Endothelial cell of hepatic sinusoid (primary cell): Measurements from ENCODE around the gene TPO.
"Not testable (repeated sequence)": the region's sequence is repeated elsewhere in the genome, so short reads cannot be mapped to it uniquely, and the experiment has no call there.

Source experiments
- in situ Hi-C: cut with HindIII; loops from 2 replicates; pipeline ENCODE4 v1.10.0; 2017; ENCODE audit warnings: low sequenced_read_pairs

TPO gene

DNA sequence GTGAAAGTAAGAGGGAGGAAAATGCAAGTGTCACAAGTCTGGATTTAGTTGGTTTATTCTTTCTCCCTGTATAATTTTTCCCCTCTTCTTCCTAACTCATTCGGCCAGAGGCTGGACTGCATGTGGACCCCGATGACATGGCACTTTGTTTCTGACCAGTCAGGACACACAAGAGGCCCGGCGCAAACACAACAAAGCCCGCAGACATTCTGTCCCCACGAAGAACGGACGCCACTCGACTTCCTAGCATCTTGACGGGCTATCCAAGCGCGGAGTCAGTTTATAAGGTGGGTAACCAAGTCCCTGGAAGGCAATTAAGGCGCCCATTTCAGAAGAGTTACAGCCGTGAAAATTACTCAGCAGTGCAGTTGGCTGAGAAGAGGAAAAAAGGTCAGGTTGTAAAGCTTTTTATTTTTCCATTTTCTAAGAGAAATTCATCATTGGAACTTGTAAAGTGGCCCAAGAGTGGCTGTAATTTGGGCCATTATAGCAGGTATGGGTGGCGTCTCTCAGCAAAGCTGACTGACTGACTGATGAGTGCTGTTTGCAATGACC lies at the start of gene TPO:
TPO (plus strand) TSS at position 308 of the 555 bp plus-strand sequence. CDS start 946 bp downstream, outside the sequence.
- in situ Hi-C loops: no loop called here

GRCh38 chr2:1366546-1367134 lies 46.6 kb upstream of the TPO start:
- in situ Hi-C loops: no loop called here

DNA sequence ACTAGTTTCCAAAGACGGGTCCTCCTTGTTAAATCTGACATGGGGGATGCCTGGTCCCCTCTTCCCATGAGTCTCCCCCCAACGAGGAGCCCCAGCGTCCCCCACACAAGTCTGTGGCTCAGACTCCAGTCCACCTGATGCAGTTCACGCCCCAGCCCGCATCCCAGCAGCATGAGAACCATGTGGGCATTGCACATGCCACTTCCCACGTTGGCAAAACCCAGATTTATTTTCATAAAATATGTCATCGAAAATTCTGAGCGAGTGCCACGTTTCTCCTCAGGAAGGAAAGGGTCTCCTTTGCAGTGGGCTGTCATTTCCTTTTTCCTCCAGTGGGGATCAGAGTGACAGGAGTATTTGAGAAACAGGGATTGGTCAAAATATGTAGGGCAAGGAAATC lies 45.7 kb upstream of the TPO start:
- in situ Hi-C loops: no loop called here

- in situ Hi-C loops: no loop called here
Observed at GRCh38 chr2:1369905-1370304, 43.4 kb upstream of the TPO start.

- in situ Hi-C loops: no loop called here
Observed at GRCh38 chr2:1370461-1370860, 42.8 kb upstream of the TPO start.

DNA sequence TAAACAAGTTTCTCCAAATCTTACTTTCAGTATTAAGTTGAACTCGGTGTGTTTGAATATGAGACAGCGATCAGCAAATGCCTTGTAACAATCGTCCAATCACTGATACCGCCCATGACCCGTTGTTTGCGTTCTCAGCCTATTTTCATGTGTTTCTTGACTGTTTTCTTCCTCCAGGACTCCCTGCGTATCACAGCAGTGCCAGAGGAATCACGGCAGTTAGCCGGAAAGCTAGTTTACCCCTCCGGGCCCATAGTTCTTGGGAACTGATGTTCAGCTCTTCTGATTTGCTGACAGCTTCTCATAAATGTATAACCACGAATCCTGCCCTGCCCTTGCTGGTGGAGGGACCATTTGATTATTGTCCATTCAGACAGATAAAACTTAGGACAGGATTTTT lies 42.2 kb upstream of the TPO start:
- in situ Hi-C loops: no loop called here

DNA sequence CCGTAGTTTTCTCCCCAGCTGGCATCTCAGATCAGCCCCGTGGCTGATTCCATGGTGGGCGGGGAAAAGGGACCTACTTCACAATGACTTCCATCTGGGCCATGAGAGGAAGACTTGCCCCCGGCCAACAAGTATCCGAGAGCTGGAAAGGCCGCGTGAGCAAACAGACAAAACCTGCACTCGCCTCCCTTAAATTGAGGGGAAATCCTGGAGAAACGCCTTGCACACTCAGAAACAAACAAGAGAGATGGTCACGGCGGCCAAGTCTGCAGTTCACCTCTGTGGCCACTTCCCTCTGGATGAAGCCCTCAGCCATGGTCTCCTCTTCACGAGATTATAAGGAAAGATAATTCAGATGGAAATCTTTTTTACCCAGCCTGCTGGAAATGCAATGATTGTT lies 39.4 kb upstream of the TPO start:
- in situ Hi-C loops: no loop called here

DNA sequence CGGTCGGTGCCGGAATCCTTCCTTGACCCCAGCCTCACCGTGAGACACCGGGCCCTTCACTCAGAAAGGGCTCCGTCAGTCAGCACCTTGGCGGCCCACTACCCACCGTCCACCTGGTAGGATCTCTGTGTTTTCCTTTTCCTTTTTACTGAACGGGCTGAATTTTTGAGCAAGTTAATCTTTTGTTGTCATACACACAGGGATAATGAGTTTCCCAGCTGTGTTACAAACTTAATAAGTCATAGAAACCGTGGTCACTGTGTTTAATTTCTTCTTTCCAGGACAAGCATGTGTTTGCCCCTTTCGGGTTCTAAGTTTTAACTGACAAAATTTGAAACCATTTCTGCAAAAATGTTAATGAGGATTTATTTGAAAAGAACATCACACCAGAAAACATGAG lies 39.0 kb upstream of the TPO start:
- in situ Hi-C loops: no loop called here

- in situ Hi-C loops: no loop called here
Observed at GRCh38 chr2:1375794-1376193, 37.5 kb upstream of the TPO start.

DNA sequence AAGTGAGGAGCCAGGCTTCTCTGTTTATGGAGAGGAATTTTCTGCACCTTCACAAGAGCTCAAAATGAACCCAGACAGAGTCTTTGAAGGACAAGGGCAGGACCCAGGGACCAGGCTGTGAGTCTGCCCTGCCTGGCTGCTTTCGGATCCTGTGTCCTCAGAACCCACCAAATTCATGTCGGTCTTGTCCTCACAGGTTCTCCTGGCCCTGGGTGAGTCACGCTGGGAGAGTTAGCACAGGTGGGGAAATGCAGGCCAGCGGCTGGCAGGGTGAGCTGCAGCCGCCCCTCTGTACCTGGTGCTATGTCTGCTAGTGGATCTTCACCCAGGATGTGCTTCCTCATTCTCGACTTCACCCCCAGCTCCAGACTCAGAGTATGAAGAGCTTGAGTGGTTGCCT lies 35.8 kb upstream of the TPO start:
- in situ Hi-C loops: no loop called here

- in situ Hi-C loops: no loop called here
Observed at GRCh38 chr2:1378456-1379150, 34.7 kb upstream of the TPO start.

DNA sequence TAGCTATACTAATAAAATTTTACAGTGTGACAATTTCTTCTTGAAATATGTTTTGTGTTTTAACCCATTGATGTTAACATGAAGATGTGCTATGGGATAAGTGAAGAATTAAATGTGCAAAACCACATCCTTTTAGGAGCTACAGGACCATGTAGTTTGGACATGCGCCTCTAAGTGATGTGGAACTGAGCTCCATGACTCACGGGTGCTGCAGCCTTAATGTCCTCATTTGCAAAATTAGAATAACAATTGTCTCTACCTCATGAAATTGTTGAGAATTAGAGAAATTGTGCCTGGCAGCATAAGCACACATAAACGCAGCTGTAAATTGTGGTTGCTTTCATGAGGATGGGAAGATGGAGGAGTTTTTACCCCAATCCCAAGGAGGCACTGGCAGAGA lies 31.6 kb upstream of the TPO start:
- in situ Hi-C loops: loop anchor here (5.0 kb wide), 1 partner anchor 34 kb away; no protein-coding TSS in a partner anchor

GRCh38 chr2:1387954-1388725 lies 25.1 kb upstream of the TPO start:
- in situ Hi-C loops: not testable (repeated sequence)

DNA sequence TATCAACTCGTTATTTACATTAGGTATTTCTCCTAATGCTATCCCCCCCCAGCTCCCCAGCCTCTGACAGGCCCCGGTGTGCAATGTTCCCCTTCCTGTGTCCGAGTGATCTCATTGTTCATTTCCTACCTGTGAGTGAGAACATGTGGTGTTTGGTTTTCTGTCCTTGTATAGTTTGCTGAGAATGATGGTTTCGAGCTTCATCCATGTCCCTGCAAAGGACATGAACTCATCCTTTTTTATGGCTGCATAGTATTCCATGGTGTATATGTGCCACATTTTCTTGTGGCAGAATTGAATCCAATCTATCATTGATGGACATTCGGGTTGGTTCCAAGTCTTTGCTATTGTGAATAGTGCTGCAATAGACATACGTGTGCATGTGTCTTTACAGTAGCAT lies 23.1 kb upstream of the TPO start:
- in situ Hi-C loops: not testable (repeated sequence)

DNA sequence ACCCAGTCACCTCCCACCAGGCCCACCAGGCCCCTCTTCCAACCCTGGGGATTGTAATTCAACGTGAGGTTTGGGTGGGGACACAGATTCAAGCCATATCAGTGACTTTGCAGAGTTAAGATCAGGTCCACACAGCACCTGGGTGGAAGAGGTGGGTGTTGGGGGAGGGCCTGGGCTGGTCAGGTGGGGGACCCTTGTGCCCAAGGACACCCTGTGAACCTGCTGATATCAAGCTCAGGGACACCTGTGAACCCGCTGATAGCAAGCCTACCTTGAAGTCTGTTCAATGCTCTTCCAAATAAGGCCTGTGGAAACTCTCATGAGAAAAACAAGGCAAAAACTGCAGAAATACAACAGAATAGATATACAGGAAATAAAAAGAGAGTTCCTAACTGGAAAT lies 19.9 kb upstream of the TPO start:
- in situ Hi-C loops: no loop called here

- in situ Hi-C loops: no loop called here
Observed at GRCh38 chr2:1394709-1395408, 18.4 kb upstream of the TPO start.

DNA sequence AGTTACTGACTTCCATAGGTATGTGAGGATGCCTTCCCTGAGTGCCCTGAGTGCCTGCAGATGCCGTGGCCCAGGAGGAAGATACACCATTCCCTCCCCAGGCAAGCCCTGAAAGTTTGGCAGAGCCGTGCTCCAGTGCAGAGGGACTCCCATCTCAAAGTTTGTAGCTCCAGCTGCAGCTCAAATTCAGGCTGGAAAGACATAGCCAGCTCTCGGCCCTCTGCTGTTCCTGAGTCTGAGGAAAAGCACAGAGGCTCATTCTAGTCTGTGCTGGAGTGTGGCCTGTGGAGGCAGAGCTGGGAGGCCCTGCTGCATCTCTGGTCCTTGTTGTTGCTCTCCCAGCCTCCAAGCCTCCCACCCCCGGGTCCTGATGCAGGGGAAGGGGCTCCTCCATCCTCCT lies 15.9 kb upstream of the TPO start:
- in situ Hi-C loops: no loop called here

DNA sequence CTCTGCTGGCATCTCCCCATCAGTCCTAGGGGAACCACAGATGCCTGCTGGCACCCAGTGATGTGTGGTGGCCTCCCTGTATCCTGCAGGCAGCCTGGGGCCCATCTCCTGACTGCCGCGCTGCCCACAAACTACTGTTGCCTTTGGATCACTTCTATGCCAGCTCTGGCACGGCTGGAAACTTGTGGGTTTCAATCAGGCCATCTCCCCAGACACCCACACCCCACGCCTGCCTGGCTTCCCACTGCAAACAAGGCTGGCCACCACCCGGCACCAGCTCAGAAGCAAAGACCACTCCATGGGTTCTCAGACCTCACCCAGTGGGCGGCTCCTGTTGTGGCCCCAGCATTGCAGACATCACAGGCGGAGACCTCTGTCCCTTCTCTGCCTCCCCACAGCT lies 15.1 kb upstream of the TPO start:
- in situ Hi-C loops: no loop called here

DNA sequence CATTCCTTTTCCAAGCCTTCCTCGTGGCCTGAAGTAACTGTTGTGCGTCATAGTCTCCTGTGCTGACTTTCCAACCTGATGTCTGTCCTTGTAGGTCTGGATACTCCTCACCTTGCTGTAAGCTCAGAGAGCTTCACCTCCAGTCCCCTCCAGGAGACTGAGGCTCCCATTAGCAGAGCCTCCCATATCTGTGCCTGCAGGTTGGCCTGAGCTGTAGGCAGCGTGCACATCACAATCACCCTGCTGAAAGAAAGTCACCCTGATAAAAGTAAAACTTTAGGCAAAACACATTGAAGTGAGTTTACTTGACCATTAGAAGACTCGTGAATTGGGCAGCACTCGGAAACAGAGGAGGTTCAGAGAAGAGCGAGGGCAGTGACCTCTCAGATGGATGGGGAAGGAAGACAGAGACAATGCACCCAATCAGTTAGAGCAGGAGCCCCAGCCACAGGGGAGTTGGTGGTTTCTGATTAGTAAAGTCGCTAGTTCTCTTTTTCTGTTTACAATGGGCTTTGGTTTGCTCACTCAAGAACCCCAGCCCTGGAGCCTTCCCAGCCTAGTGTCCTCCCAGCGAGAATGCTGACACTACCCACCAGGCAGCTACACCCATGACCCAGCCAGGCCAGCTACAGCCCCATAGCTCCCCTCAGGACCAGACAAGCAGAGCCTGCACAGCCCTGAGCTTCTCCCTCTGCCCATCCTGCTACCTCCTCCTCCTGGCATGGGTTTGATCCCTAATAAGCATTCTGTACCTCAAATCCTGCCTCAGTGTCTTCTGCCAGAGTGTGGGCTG lies 12.1 kb upstream of the TPO start:
- in situ Hi-C loops: no loop called here

- in situ Hi-C loops: no loop called here
Observed at GRCh38 chr2:1402064-1402463, 11.2 kb upstream of the TPO start.
